Activated T-cell treated with anti-CD3 and anti-CD28 coated beads, Interleukin-2, amount 50 U/mL, for 4 hours (primary cell): ENCODE data around the gene CACNA1C. TPM values are rescaled to one million over a fixed set of nuclear protein-coding genes. Genes with fewer than 3 reads are reported as not detected.

Source experiments
- ATAC-seq, 2 donors: fragments of 200-7000 bp; cut with Tn5 transposase; one replicate each; pipeline ENCODE4 v1.10.0; 2021
- DNase-seq: peaks from one replicate; pipeline ENCODE4 v3.0.0-alpha.2; 2020
- H3K27me3 Mint-ChIP-seq: one replicate; pipeline ENCODE4 v1.8.0; 2021; ENCODE audit warnings: low read depth, mixed read lengths
- H3K36me3 Mint-ChIP-seq: one replicate; pipeline ENCODE4 v1.8.0; 2022; ENCODE audit warnings: mixed read lengths; ENCODE audit not compliant: insufficient read depth
- H3K4me1 Mint-ChIP-seq: one replicate; pipeline ENCODE4 v1.8.0; 2021; ENCODE audit warnings: low read depth, mixed read lengths
- H3K4me3 Mint-ChIP-seq: one replicate; pipeline ENCODE4 v1.8.0; 2021; ENCODE audit warnings: mild to moderate bottlenecking, moderate library complexity, mixed read lengths
- H3K9me3 Mint-ChIP-seq: one replicate; pipeline ENCODE4 v1.8.0; 2021; ENCODE audit warnings: mixed read lengths
- total RNA-seq, 3 donors: library from RNA; stranded (reverse); gene quantifications; one replicate each; pipeline ENCODE4 v1.2.1, GENCODE V29; 2021

The CACNA1C gene
- under 1 TPM; 0.03 to 0.08 (median 0.03) TPM for total RNA-seq

DNA sequence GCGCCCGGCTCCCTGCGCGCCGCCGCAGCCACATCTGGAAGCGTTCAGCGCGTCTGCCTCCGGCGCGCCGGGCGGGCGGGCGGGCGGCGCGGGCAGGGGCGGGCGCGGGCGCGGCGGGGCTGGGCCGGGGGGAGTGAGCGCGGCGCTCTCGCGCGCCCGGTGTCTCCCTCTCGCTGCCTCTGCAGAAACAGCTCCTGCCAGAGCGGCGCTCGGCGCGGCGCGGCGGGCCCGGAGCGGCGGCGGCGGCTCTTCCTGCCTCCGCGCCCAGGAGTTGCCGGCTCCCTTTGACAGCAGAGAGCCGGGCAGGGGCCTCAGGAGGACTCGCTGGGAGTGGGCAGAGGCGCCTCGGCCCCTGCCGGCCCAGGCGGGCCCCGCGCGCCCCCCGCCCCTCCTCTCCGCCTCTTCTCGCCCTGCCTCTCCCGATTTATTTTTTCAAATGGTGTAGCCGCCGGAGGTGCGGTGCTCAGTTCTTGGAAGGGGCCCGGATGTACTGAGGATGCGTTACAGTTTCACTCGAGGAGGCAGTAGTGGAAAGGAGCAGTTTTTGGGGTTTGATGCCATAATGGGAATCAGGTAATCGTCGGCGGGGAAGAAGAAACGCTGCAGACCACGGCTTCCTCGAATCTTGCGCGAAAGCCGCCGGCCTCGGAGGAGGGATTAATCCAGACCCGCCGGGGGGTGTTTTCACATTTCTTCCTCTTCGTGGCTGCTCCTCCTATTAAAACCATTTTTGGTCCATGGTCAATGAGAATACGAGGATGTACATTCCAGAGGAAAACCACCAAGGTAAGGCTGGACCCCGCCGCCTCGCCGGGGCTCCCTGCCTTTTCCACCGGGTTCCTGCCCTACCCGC is at the start of gene CACNA1C:
Gene CACNA1C (plus strand): TSS at position 162 of the 853 bp plus-strand sequence. CDS start 576 bp downstream, at position 738.
- peak within 1 kb of the TSS; percentile 78 for H3K4me3 Mint-ChIP-seq
- H3K27me3 Mint-ChIP-seq, result peaks cover 76% of the 10 kb centered on the region
- peak; percentile 85 to 88 for ATAC-seq
- H3K9me3 Mint-ChIP-seq, result no peaks in the 10 kb centered on the region
- no peak for DNase-seq
- no peaks in the 10 kb centered on the region for H3K36me3 Mint-ChIP-seq
- H3K4me1 Mint-ChIP-seq, result peaks cover 18% of the 10 kb centered on the region

DNA sequence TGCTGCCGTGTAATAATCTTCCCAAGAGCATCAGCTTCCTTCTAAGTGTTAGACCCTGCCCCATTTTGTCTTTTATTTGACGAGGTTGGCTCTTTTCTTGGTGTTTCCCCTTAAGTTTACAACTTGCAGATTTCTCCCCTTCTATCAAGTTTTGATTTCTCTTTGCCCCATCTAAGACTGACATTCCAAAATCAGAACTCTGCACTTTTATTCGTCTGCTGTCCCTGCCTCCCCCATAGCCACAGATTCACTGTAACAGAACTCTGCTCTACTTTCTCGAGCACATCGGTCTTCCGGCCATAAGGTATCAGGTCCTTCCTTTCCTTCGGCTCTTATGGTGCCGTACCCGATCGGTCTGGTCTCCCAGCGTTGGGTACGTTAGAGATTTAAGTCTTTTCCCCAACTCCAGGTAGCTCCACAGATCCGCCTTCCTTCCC is 49.1 kb upstream of the CACNA1C start:
- DNase-seq (no peak), ATAC-seq (peak; percentile 36 to 40)
- peaks cover 35% of the 10 kb centered on the region for H3K4me1 Mint-ChIP-seq
- H3K27me3 Mint-ChIP-seq, result no peaks in the 10 kb centered on the region
- peaks cover 3% of the 10 kb centered on the region for H3K36me3 Mint-ChIP-seq
- H3K9me3 Mint-ChIP-seq, result no peaks in the 10 kb centered on the region
- peak overlapping the region; percentile 99 for H3K4me3 Mint-ChIP-seq

DNA sequence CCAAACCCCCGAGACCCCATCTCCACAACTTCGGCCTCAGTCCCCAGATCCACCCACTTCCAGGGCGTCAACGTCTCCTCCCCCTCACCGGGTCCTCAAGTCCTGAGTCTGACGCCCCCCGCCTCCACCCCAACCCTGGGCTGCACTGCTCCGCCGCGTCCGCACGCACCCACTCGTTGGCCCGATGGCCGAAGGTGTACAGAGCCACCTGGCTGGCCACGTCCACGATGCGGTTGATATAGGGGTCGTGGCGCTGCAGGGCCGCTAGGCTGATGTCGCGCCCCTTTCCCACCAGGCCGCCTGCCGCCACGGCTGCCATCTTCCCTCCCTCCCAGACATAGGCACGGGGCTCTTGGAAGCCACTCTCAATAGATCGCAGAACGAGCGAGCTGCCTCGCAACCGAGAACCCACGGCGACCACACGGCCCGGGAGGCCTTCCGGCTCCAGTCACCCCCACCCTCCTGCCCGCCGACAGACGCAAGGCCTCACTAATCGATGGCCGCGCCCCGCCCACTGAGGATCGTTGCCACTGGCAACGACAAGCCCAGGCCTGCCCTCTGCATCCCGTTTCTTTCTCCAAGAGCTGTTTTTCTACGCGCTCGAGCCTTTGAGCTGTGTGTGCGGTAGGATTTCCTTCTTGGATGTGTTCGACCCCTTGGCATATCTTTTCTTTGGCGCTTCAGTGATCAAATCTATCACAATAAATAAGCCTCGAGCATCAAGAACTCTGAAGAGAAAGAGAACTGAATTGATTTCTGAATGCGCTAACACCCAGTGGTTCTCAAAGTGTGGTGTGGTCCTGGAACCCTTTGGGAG is 48.5 kb upstream of the CACNA1C start, which contains the start of gene DCP1B:
Gene DCP1B (minus strand): TSS at position 345 of the 817 bp plus-strand sequence. CDS start 26 bp downstream, at position 319.
- ATAC-seq, result peak; percentile 100
- Mint-ChIP-seq H3K27me3 (no peaks in the 10 kb centered on the region), H3K4me3 (peak within 1 kb of the TSS; percentile 99), H3K36me3 (peaks cover 3% of the 10 kb centered on the region), H3K4me1 (peaks cover 33% of the 10 kb centered on the region), H3K9me3 (no peaks in the 10 kb centered on the region)
- peak; percentile 90 for DNase-seq

DNA sequence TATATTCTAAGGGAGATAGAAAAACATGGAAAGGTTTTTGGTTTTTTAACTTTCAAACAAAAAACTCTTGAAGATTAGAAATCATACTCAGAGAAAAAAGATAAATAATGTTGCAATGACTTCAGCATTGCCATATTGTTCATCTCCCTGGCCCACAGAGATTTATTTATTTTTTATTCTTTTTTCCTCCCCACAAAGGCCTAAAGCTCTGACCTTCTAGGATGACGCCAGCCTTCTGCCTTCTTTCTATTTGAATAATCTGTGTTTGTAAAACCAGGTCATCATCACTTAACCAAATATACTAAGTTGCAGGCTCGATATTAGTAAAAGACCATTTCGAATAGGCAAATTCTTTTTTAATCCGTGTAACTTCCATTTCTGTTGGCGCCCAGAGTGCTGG is 44.1 kb upstream of the CACNA1C start:
- H3K27me3 Mint-ChIP-seq, result no peaks in the 10 kb centered on the region
- no peak overlapping the region for H3K4me3 Mint-ChIP-seq
- DNase-seq (no peak), ATAC-seq (no peak)
- H3K9me3 Mint-ChIP-seq, result no peaks in the 10 kb centered on the region
- H3K4me1 Mint-ChIP-seq, result peaks cover 9% of the 10 kb centered on the region
- no peaks in the 10 kb centered on the region for H3K36me3 Mint-ChIP-seq

DNA sequence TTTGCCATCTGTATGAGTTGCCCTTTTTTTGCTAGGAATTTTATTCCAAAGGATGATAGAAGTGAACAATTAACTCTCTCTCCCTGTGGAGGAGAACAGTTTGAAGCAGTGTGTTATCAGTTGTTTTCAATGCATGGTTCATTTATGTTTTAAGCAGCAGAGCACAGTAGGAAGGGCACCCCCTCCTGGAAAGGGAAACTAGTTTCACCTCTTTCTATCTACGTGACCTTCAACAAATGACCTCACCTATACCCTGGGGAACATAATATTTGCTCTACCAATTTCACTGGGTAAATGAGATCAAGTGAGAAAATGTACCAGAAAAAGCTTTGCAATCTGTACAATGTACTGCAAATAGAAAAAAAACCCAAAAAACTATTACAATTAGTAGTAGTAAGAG is 43.2 kb upstream of the CACNA1C start:
- H3K4me1 Mint-ChIP-seq, result peaks cover 1% of the 10 kb centered on the region
- no peak for DNase-seq
- no peaks in the 10 kb centered on the region for H3K36me3 Mint-ChIP-seq
- ATAC-seq, result no peak
- no peaks in the 10 kb centered on the region for H3K27me3 Mint-ChIP-seq
- no peak overlapping the region for H3K4me3 Mint-ChIP-seq
- no peaks in the 10 kb centered on the region for H3K9me3 Mint-ChIP-seq

DNA sequence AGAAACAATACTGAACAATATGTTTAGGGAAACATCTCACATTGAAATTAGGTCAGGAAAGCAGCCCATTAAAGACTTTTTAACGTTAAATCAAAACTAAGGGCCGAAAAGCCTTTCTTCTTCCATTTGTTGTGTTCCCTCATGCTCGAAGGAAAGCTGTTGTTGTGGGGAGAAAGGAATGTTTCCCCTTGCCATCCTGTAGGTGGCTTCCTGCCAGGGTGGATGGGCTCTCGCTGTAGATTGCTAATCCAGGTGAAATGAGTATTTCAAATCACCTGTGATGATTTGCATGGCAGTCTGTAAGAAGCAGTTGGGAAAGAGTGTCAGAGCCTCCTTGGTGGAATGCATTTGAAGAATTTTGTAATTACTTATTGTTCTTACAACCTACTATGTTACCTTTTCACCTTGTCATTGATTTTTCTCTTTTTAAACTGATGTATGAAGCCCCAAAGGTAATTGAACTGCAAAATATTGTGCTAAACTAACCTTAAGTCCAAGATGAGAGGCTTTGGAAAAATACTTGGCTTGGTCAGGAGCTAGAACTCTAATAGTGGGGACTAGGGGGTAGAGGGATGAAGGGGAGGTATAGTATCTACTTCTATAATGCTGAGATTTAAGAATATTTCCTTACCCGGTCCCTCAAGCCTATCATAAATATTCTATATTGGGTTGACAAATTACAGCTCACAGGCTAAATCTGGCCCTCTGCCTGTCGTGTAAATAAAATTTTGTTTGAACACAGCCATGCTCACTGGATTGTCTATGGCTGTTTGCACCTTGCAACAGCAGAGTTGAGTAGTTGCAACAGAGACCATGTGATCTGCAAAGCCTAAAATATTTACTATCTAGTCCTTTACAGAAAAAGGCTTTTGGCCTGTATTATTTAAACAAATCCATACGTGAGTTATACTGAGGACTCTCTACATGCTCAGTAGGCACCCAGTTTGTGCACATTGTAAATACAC is 40.9 kb upstream of the CACNA1C start:
- Mint-ChIP-seq H3K4me1 (no peaks in the 10 kb centered on the region), H3K36me3 (no peaks in the 10 kb centered on the region), H3K4me3 (no peak overlapping the region), H3K27me3 (no peaks in the 10 kb centered on the region), H3K9me3 (no peaks in the 10 kb centered on the region)
- no peak for DNase-seq
- no peak for ATAC-seq

DNA sequence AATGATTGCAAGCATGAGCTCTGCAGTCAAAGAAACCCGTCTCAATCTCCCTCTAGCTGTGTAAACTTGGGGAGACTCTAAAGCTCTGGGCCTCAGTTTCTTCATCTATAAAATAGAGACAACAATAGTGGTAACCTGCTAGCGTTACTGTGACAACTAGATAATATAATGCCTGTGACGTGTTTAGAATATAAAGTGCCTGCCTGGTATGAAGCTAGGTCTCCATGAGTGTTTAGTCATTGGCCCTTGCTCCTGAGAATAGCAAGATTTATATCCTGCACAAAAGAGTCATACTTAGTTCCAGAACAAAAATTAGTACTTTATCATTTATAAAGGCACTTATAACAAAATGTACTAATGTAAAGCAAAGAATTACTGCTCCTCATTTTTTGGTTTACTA is 39.7 kb upstream of the CACNA1C start:
- H3K9me3 Mint-ChIP-seq, result no peaks in the 10 kb centered on the region
- H3K27me3 Mint-ChIP-seq, result peaks cover 4% of the 10 kb centered on the region
- no peaks in the 10 kb centered on the region for H3K36me3 Mint-ChIP-seq
- no peak for ATAC-seq
- H3K4me3 Mint-ChIP-seq, result no peak overlapping the region
- peaks cover 2% of the 10 kb centered on the region for H3K4me1 Mint-ChIP-seq
- no peak for DNase-seq

DNA sequence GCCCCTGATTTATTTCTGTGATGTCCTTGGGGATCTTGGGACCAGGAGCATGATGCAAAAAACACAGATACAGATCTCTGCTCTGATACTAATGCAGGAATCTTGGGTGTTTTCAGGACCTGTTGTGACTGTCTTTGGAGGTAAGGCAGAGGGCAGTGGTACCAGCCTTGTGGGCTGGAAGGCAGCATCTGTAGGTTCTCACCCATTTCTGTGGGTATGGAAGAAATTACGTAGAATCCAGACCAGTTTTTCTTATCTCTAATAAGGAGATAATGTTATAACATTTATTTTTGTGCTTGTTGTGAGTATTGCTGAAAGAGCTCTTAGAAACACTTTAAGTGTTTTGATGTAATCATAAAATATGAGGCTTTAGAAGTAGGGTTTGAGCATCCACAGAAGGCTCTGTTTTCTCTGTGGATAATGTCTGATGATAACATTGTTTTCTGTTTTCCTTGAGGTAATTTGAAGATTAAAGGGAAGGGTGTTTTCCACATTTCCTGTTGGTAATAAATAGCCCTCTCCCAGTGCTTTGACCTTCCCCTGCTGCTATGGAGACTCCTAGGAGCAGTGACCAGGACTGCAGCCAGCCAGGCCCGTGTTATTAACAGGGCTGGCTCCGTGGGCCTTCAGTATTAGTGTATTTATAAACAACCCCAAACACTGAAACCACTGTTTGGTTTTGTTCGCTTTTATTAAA is 39.1 kb upstream of the CACNA1C start:
- Mint-ChIP-seq H3K4me3 (no peak overlapping the region), H3K27me3 (peaks cover 5% of the 10 kb centered on the region), H3K36me3 (no peaks in the 10 kb centered on the region), H3K4me1 (peaks cover 2% of the 10 kb centered on the region), H3K9me3 (no peaks in the 10 kb centered on the region)
- ATAC-seq (no peak), DNase-seq (no peak)

DNA sequence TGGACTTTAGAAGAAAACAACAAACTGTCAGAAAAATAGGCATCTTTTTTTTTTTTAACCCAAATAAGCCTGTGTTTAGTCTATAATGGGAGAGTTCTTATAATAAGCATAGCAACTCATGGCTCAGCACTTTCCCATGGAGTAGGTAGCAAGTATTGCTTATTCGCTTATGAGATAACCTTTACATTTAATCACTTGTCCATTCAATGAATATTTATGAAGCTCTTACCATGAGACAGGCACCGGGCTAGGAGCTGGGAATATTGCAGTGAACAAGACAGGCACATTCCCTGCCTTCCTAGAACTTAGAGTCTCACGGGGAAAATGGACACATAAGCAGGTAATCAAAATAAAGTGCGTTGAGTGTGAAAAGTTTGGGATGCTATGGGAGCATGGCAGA is 38.6 kb upstream of the CACNA1C start:
- H3K36me3 Mint-ChIP-seq, result no peaks in the 10 kb centered on the region
- DNase-seq (no peak), ATAC-seq (no peak)
- peaks cover 10% of the 10 kb centered on the region for H3K27me3 Mint-ChIP-seq
- no peaks in the 10 kb centered on the region for H3K9me3 Mint-ChIP-seq
- H3K4me1 Mint-ChIP-seq, result peaks cover 2% of the 10 kb centered on the region
- H3K4me3 Mint-ChIP-seq, result no peak overlapping the region

DNA sequence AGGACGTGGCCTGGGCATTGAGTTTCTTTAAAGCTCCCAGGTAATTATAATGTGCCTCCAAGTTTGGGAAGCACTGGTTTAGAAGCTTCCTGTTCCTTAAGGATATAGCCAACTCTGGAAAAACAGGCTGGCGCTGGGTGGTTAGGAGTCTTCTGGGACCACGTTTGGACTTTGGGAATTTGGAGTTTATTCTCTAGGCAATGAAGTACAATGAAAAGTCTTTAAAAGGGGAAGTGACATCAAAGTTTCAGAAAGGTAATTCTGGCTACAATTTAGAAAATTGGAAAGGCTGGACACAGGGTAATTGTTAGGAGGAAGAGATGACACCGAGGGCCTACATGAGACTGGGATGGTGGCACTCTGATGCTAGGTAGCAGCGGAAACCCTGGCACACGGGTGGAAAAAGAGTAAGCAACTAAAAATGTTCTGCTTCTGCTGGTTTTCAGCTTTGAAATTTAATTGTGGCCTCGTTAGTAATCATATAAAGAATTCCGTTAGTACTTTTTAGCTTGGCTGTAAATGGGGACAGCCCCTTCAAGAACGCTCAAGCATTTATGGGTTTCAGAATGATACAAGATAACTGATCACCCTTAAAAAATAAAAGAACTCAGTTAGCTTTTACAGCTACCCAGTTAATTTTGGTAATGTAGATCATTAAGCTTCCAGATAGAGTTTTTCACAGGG is 35.8 kb upstream of the CACNA1C start:
- ATAC-seq (no peak), DNase-seq (no peak)
- peaks cover 10% of the 10 kb centered on the region for H3K27me3 Mint-ChIP-seq
- no peaks in the 10 kb centered on the region for H3K9me3 Mint-ChIP-seq
- peaks cover 2% of the 10 kb centered on the region for H3K4me1 Mint-ChIP-seq
- no peaks in the 10 kb centered on the region for H3K36me3 Mint-ChIP-seq
- H3K4me3 Mint-ChIP-seq, result no peak overlapping the region

DNA sequence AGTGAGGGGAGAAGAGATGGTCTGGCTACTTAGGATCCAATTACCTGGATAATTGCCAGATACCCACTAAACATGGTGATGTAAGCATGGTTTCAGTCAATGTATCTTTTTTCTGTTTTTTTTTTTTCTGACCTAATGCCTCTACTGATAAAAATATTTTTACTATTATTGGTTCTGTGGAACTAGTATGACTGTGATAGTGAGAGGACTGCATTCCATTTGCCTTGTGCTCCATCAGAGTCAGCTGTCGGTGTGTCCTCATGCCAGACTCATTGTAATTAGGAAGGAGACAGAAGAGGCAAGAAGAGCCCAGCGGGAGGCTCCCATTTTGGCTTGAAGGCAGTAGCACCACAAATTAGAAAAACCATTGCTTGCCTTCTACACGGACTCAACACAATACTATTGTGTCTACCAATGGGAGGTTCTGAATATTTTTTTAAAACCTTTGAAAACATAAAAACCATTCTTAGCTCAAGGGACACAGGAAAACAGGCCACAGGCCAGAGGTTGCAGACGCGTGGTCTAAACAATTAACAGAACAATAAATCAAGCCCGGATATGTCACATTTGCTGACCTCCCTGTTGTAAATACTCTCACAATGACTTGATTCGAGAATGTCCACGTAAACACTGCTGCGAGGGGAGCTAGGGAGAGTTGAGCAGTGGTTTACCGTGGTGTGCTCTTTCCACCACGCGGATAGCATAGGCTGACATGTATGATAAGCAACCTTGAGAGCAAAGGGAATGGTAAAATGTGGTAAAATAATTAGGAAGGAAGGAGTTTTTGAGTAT is 35.0 kb upstream of the CACNA1C start:
- H3K27me3 Mint-ChIP-seq, result peaks cover 10% of the 10 kb centered on the region
- ATAC-seq (no peak), DNase-seq (no peak)
- no peaks in the 10 kb centered on the region for H3K36me3 Mint-ChIP-seq
- H3K4me1 Mint-ChIP-seq, result peaks cover 2% of the 10 kb centered on the region
- no peaks in the 10 kb centered on the region for H3K9me3 Mint-ChIP-seq
- H3K4me3 Mint-ChIP-seq, result no peak overlapping the region

DNA sequence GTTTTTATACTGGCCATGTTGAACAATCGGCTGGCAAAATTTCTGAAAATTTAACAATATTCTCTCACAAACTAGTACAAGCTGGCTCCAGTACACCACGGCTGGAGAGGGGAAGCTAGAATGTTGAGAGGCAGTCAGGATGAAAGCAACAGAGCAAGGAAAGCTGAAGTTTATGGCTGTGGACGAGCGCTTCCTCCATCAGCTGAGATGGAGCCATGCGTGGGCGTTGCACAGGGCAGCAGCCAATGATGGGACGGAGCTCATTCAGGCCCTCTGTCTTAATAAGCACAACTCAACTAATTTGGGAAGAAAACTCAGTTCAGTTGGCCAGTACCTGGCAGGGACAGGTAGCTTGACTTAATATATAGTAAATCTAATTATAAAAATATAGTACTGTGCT is 34.4 kb upstream of the CACNA1C start:
- H3K27me3 Mint-ChIP-seq, result peaks cover 10% of the 10 kb centered on the region
- ATAC-seq (no peak), DNase-seq (no peak)
- H3K4me3 Mint-ChIP-seq, result no peak overlapping the region
- peaks cover 2% of the 10 kb centered on the region for H3K4me1 Mint-ChIP-seq
- H3K9me3 Mint-ChIP-seq, result no peaks in the 10 kb centered on the region
- H3K36me3 Mint-ChIP-seq, result no peaks in the 10 kb centered on the region
